NCI-H2196 (cell line): ENCODE data around the gene TRAFD1.

Experiments used
- DNase-seq: peaks from one replicate; lab custom pipeline; 2025; ENCODE audit not compliant: unreplicated experiment; lab: John Stamatoyannopoulos, UW

TRAFD1 gene

GRCh38 chr12:112175361-112176155, 50.2 kb downstream of the TRAFD1 start:
- no peak for DNase-seq

GRCh38 chr12:112176321-112177010, 51.1 kb downstream of the TRAFD1 start:
- no peak for DNase-seq

- no peak for DNase-seq
Observed at GRCh38 chr12:112178796-112179195, 53.4 kb downstream of the TRAFD1 start.

- no peak for DNase-seq
Observed at GRCh38 chr12:112179341-112179740, 54.0 kb downstream of the TRAFD1 start.

- DNase-seq = no peak
Observed at GRCh38 chr12:112179916-112180315, 54.6 kb downstream of the TRAFD1 start.

GRCh38 chr12:112180422-112180821, 55.1 kb downstream of the TRAFD1 start:
- no peak for DNase-seq

GRCh38 chr12:112182499-112182898, 57.1 kb downstream of the TRAFD1 start:
- DNase-seq = no peak

GRCh38 chr12:112183141-112184021, 58.0 kb downstream of the TRAFD1 start:
- DNase-seq = no peak

GRCh38 chr12:112184056-112184887, 58.9 kb downstream of the TRAFD1 start:
- no peak for DNase-seq

GRCh38 chr12:112185093-112185923, 59.9 kb downstream of the TRAFD1 start:
- no peak for DNase-seq

GRCh38 chr12:112188130-112188830, 62.9 kb downstream of the TRAFD1 start:
- no peak for DNase-seq

- peak; percentile 70 for DNase-seq
Observed at GRCh38 chr12:112190231-112191025, 65.1 kb downstream of the TRAFD1 start.

GRCh38 chr12:112191201-112191600, 65.8 kb downstream of the TRAFD1 start:
- no peak for DNase-seq

GRCh38 chr12:112191840-112192321, 66.5 kb downstream of the TRAFD1 start:
- DNase-seq = no peak

GRCh38 chr12:112192475-112192874, 67.1 kb downstream of the TRAFD1 start:
- no peak for DNase-seq

- no peak for DNase-seq
Observed at GRCh38 chr12:112194601-112195247, 69.4 kb downstream of the TRAFD1 start.

GRCh38 chr12:112196196-112196875, 71.0 kb downstream of the TRAFD1 start:
- DNase-seq = no peak
